ENCODE measurements around the gene RNF150. TPM values are rescaled to one million over a fixed set of nuclear protein-coding genes. Genes with fewer than 3 reads are reported as not detected.
"Not testable (repeated sequence)": the region's sequence is repeated elsewhere in the genome, so short reads cannot be mapped to it uniquely, and the experiment has no call there.

Gene RNF150
- total and polyA plus RNA-seq, 2 of the 4 experiments (the other 2 are of a cell fraction) = 6.2 to 18.1 TPM

DNA sequence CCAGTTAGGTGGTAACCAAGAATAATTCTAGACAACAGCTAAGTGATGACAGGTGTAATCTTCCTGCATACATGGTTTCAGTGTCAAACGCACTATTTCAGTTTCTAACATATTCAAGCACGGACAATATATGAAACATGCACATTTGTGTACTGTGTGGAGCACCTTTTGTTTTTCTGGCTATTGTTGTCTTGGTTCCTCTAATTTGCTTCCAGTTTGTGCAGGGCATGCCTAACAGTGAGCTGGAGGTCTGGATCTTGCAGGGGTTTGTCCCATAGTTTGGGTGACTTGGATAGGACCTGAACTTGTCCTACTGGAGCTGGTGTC, 306.6 kb downstream of the RNF150 start:
- H3K79me1 ChIP-seq (ENCODE audit: low read depth in 1 of 2, low read length in 2 of 2) = no peaks in the 10 kb centered on the region
- no peak overlapping the region for H2BK120ac ChIP-seq (ENCODE audit: low read depth, low read length)
- H3K4me3 ChIP-seq (ENCODE audit: insufficient read depth, low read depth, low read length) = no peak overlapping the region
- no TSS peak for BruUV-seq (replicated peaks)
- no peak overlapping the region for H3K27ac ChIP-seq (ENCODE audit: insufficient read depth, low read length)
- H3K9me3 ChIP-seq (ENCODE audit: control insufficient read depth, insufficient read depth, low read length) = no peaks in the 10 kb centered on the region
- dilution Hi-C loops (cut with HindIII; ENCODE audit: low sequenced_read_pairs, unreplicated experiment) (no loop called here), intact Hi-C loops (cut with micrococcal nuclease) (no loop called here), in situ Hi-C loops (cut with MboI; ENCODE audit: low sequenced_read_pairs) (loop anchor here (25.0 kb wide), 1 partner anchor 464 kb away; the partner anchor contains the start of gene SCOC)
- H4K5ac ChIP-seq (ENCODE audit: low read depth, low read length) = no peak overlapping the region
- DNase-seq = no peak
- no peak overlapping the region for H2BK5ac ChIP-seq (ENCODE audit: low read depth, low read length, poor library complexity, severe bottlenecking)
- no peak overlapping the region for H4K8ac ChIP-seq (ENCODE audit: low read depth in 2 of 2, low read length in 2 of 2)
- no peak overlapping the region for H4K91ac ChIP-seq (ENCODE audit: insufficient read depth, low read depth, low read length)
- WGBS, 2 experiments (ENCODE audit: extremely low coverage in 2 of 2, insufficient read length in 1 of 2) = no CpG with 5 or more reads among the region's 2 CpGs
- H3K4ac ChIP-seq (ENCODE audit: low read depth, low read length) = no peak overlapping the region
- ChIA-PET POLR2A (ENCODE audit: unreplicated experiment) (no interaction called here), CTCF (no interaction called here)
- H2BK15ac ChIP-seq (ENCODE audit: low read depth, low read length) = no peak overlapping the region
- TF ChIP-seq BHLHE40 (IDR thresholded peaks at IDR 0.05; ENCODE audit: low read depth, low read length) (no peak), SMC3 (IDR thresholded peaks at IDR 0.05; ENCODE audit: low read depth, low read length) (no peak)
- H4K20me1 ChIP-seq (ENCODE audit: insufficient read depth, low read length) = no peaks in the 10 kb centered on the region
- H3K36me3 ChIP-seq (ENCODE audit: control insufficient read depth, insufficient read depth, low read length) = no peaks in the 10 kb centered on the region
- no peak overlapping the region for H3K23ac ChIP-seq (ENCODE audit: low read depth, low read length)
- no peak overlapping the region for H2AK9ac ChIP-seq (replicated peaks; ENCODE audit: low read depth, low read length, poor library complexity)
- no peak overlapping the region for H3K4me2 ChIP-seq (ENCODE audit: low read depth, low read length)
- no peaks in the 10 kb centered on the region for H3K9me1 ChIP-seq (ENCODE audit: insufficient read depth, low read length)
- no peak overlapping the region for H3K18ac ChIP-seq (ENCODE audit: low read depth, low read length)
- ATAC-seq (ENCODE audit: low read depth) = no peak
- H2AK5ac ChIP-seq (ENCODE audit: low read depth, low read length) = no peak overlapping the region
- H3K4me1 ChIP-seq (ENCODE audit: control insufficient read depth, insufficient read depth, low read length) = no peaks in the 10 kb centered on the region
- H2AFZ ChIP-seq (replicated peaks; ENCODE audit: low read length, poor library complexity) = no peak overlapping the region
- H3K14ac ChIP-seq (replicated peaks; ENCODE audit: low read depth, low read length) = no peak overlapping the region
- no peak overlapping the region for H3K9ac ChIP-seq (ENCODE audit: low read depth, low read length)
- peaks cover 8% of the 10 kb centered on the region for H3K27me3 ChIP-seq (ENCODE audit: control insufficient read depth, insufficient read depth, low read length)
- H2BK20ac ChIP-seq (ENCODE audit: low read depth, low read length) = no peak overlapping the region
- H3K56ac ChIP-seq (ENCODE audit: extremely low read depth, insufficient read depth, low read length) = no peak overlapping the region

DNA sequence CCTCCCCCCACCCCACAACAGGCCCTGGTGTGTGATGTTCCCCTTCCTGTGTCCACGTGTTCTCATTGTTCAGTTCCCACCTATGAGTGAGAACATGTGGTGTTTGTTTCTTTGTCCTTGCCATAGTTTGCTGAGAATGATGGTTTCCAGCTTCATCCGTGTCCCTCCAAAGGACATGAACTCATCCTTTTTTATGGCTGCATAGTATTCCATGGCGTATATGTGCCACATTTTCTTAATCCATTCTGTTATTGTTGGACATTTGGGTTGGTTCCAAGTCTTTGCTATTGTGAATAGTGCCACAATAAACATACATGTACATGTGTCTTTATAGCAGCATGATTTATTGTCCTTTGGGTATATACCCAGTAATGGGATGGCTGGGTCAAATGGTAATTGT, 312.7 kb downstream of the RNF150 start:
- DNase-seq; ATAC-seq (ENCODE audit: low read depth); H3K14ac ChIP-seq (replicated peaks; ENCODE audit: low read depth, low read length); H3K4me3 ChIP-seq (ENCODE audit: insufficient read depth, low read depth, low read length); H4K20me1 ChIP-seq (ENCODE audit: insufficient read depth, low read length); H3K9ac ChIP-seq (ENCODE audit: low read depth, low read length); H4K91ac ChIP-seq (ENCODE audit: insufficient read depth, low read depth, low read length); H3K9me1 ChIP-seq (ENCODE audit: insufficient read depth, low read length); dilution Hi-C loops (cut with HindIII; ENCODE audit: low sequenced_read_pairs, unreplicated experiment); H2BK15ac ChIP-seq (ENCODE audit: low read depth, low read length); H3K27ac ChIP-seq (ENCODE audit: insufficient read depth, low read length); H2AFZ ChIP-seq (replicated peaks; ENCODE audit: low read length, poor library complexity); H2BK5ac ChIP-seq (ENCODE audit: low read depth, low read length, poor library complexity, severe bottlenecking); intact Hi-C loops (cut with micrococcal nuclease); H4K8ac ChIP-seq (ENCODE audit: low read depth in 2 of 2, low read length in 2 of 2); H3K36me3 ChIP-seq (ENCODE audit: control insufficient read depth, insufficient read depth, low read length); H3K4me1 ChIP-seq (ENCODE audit: control insufficient read depth, insufficient read depth, low read length); H3K23ac ChIP-seq (ENCODE audit: low read depth, low read length); H3K9me3 ChIP-seq (ENCODE audit: control insufficient read depth, insufficient read depth, low read length); H3K4ac ChIP-seq (ENCODE audit: low read depth, low read length); POLR2A ChIA-PET (ENCODE audit: unreplicated experiment); H2BK20ac ChIP-seq (ENCODE audit: low read depth, low read length); H2AK9ac ChIP-seq (replicated peaks; ENCODE audit: low read depth, low read length, poor library complexity); H2BK120ac ChIP-seq (ENCODE audit: low read depth, low read length); in situ Hi-C loops (cut with MboI; ENCODE audit: low sequenced_read_pairs); CTCF ChIA-PET; H3K79me1 ChIP-seq (ENCODE audit: low read depth in 1 of 2, low read length in 2 of 2); BruUV-seq (replicated peaks); H4K5ac ChIP-seq (ENCODE audit: low read depth, low read length); H3K4me2 ChIP-seq (ENCODE audit: low read depth, low read length); H3K56ac ChIP-seq (ENCODE audit: extremely low read depth, insufficient read depth, low read length); H2AK5ac ChIP-seq (ENCODE audit: low read depth, low read length); H3K18ac ChIP-seq (ENCODE audit: low read depth, low read length): not testable (repeated sequence)
- whole genome bisulfite sequencing, 2 experiments (ENCODE audit: extremely low coverage in 2 of 2, insufficient read length in 1 of 2) = no CpG with 5 or more reads among the region's 3 CpGs
- H3K27me3 ChIP-seq (ENCODE audit: control insufficient read depth, insufficient read depth, low read length) = peaks cover 17% of the 10 kb centered on the region
